Adrenal gland (tissue), 5 donors: ENCODE results near the gene BCL2L1.

Source experiments
- POLR2A ChIP-seq, 2 donors: fragments of 450-650 bp; IDR thresholded peaks; one replicate each; pipeline ENCODE4 v1.6.1; 2017; ENCODE audit warnings: antibody characterized with exemption in 2 of 2, mild to moderate bottlenecking in 2 of 2, moderate library complexity in 1 of 2
- TF ChIP-seq, protein P1 (sequence below), 6 experiments: fragments of 450-650 bp in 4 of 6; fragments of 200-600 bp in 2 of 6; sonication (generic) in 1 of 6; IDR thresholded peaks; 1 replicate in 5 of 6; 2 replicates in 1 of 6; pipeline versions ENCODE4 v1.5.1 to v1.8.0; 2016 to 2021; ENCODE audit warnings: antibody characterized with exemption in 6 of 6, mild to moderate bottlenecking in 2 of 6, moderate library complexity in 1 of 6
- donor health status: DM: no; HTN: no; CAD: no.

DNA sequence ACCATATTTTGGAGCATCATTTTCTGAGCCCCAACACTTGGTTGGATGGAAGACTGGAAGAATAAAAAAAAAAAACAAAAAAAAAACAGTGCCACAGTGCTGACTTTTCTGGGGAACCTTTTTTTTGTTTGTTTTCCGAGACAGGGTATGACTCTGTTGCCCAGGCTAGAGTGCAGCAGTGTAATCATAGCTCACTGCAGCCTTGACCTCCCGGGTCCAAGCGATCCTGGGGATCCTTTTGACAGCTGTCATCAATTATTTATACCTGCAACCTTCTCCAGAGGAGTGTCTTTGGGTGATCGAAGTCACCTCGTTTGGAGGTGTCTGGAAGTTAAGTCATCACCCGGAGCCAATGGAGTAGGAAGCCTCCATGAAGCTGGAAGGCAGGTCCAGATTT lies 8.7 kb upstream of the BCL2L1 start:
- TF ChIP-seq, protein P1, sequence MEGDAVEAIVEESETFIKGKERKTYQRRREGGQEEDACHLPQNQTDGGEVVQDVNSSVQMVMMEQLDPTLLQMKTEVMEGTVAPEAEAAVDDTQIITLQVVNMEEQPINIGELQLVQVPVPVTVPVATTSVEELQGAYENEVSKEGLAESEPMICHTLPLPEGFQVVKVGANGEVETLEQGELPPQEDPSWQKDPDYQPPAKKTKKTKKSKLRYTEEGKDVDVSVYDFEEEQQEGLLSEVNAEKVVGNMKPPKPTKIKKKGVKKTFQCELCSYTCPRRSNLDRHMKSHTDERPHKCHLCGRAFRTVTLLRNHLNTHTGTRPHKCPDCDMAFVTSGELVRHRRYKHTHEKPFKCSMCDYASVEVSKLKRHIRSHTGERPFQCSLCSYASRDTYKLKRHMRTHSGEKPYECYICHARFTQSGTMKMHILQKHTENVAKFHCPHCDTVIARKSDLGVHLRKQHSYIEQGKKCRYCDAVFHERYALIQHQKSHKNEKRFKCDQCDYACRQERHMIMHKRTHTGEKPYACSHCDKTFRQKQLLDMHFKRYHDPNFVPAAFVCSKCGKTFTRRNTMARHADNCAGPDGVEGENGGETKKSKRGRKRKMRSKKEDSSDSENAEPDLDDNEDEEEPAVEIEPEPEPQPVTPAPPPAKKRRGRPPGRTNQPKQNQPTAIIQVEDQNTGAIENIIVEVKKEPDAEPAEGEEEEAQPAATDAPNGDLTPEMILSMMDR (IDR thresholded peaks at IDR 0.05): no peak
- no peak for TF ChIP-seq POLR2A (IDR thresholded peaks at IDR 0.05)
